Stimulated activated CD8-positive, alpha-beta memory T cell treated with anti-CD3 and anti-CD28 coated beads, Interleukin-2, amount 100 ng/mL, for 1 hour (primary cell): ENCODE results near the gene NPAS1.

Experiments
- DNase-seq, 2 donors: peaks; one replicate each; pipeline ENCODE4 v3.0.0-alpha.2; 2020; ENCODE audit warnings: low read depth in 2 of 2

The NPAS1 gene

DNA sequence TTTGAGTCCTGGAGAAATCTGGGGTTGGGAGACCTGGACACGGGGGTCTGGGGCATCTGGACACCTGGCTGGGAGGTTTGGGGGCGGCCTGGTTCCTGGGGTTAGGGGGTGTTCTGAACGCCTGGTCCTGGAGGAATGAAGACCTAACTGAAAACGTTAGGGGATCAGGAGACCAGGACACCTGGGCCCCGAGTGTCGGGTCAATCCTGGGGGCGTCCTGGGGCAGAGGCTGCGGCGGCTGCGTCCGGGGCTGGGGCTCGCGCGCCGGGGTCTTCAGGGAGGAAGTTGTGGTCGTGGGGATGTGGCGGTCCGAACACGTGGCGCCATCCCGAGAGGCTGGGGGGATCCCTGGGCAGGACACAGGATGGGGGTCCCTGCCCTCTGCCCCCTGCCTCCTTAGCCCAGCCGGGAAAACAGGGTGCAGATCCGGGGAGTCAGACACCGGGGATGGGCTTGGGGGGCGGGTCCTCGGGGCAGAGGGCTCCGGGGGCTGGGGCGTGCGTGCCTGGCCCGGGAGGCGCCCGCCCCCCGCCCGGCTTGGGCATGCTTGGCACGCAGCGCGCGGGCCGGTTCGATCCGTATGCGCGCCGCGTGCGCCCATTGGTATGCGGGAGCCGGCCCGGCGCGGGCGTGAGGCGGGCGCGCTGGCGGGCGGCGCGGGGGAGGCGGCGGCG lies 632 bp downstream of the NPAS1 start:
- no peak for DNase-seq

DNA sequence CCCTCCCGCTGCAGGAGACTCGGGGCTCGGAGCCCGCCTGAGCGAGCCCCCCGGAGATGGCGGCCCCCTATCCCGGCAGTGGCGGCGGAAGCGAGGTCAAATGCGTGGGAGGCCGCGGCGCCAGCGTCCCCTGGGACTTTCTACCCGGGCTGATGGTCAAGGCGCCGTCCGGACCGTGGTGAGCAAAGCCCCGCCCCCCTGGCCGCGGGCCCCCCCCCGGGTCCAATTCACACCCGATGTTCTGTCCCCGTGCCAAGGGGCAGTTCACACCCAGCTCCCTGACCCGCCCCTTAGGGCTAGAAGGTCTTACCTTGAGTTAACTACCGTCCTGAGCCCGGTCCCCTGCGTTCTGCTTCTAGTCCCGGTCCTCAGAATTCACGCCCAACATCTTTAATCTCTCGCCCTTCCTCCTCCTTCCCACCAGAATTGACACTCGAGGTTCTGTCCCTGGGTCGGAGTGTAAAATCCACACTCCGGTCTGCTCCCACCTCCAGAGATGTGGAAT lies 1.4 kb downstream of the NPAS1 start:
- no peak for DNase-seq

DNA sequence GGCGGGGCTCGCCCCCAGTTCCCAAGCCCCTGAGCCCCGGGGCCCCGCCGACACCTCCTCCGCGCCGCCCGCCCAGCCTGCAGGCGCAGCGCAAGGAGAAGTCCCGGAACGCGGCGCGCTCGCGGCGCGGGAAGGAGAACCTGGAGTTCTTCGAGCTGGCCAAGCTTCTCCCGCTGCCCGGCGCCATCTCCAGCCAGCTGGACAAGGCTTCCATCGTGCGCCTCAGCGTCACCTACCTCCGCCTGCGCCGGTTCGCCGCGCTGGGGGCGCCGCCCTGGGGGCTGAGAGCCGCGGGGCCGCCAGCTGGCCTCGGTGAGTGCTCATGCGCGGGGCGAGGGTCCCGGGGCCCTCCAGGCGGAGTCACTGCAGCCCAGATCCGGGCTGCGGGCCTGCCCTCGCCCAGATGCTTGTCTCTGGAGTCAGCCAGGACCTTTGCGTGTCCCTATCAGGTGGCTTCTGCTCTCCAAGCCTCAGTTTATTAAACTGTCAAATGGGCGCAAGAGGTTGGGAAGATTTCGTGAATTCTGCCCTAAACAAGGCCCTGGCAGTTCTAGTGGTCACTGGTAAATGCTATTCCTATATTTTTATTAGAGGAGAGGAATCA lies 2.0 kb downstream of the NPAS1 start:
- DNase-seq = no peak

DNA sequence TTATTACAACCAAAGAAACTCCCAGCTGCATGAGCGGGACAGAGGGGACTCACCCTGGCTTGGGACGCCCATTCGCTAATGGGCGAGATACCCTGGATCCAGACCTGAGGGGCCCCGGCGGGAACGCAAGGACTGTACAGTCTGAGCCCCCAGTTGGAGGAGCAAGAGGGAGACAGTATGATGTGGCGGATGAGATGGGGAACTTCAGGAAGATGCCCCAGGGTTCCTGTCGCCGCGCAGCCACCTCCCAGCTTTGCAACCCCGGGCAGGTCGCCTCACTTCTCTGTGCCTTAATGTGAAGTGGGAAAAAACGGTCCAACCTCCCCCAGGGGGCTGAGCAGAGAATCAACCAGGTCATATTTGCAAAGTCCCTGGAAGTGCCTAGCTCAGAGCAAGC lies 2.5 kb downstream of the NPAS1 start:
- no peak for DNase-seq

DNA sequence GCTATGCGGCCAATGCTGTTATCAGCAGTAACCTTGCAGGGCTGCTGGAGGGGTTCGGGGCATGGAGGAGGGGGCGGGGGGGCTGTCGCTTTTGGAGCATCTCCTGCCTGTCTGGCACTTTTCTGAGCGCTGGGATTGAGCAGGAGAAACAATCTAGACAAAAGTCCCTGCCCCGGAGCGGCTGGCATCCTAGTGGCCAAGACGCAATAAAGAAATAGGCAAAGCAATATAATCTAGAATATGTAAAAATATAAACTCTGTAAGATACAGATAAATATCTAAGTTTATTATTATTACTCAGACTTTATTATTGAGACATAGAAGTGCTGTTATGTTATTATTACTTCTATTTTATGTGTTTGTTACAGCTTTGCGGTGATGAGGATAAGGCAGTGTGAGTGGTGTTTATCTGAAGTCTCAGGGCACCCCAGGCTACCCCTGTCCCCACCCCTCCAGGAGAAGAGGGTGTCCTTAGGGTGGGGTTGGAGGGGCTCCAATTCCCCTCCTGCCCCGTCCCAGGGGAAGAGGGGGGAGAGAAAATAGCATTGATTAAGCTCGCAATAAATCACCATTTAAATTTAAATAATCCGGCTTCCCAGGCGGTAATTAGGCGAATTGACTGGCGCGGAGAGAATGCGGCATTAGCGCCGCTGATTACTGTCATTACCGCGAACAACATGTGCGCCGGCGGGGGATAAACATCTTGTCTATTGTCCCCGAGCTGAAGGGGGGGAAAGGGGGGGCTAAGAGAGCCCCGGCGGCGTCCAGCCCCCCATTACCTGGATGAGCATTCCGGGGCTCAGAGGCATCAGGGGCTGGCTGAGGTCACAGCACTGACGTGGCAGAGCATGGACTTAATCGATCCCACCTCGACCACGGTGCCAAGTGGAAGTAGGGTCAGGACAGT lies 3.2 kb downstream of the NPAS1 start:
- no peak for DNase-seq

DNA sequence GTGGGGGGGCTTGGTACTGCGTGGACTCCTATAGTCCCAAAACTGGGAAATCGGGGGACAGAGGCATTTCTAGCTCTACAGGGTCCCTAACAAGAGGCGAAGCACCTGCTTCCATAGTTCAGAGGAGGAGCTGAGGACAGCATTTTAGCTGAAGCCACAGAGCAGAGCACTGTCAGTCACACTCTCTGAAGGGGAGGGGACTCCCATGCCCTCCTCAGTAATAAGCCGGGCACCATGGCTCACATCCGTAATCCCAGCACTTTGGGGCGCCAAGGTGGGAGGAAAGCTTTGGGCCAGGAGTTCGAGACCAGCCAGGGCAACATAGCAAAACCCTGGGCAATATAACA lies 3.8 kb downstream of the NPAS1 start:
- DNase-seq = no peak

DNA sequence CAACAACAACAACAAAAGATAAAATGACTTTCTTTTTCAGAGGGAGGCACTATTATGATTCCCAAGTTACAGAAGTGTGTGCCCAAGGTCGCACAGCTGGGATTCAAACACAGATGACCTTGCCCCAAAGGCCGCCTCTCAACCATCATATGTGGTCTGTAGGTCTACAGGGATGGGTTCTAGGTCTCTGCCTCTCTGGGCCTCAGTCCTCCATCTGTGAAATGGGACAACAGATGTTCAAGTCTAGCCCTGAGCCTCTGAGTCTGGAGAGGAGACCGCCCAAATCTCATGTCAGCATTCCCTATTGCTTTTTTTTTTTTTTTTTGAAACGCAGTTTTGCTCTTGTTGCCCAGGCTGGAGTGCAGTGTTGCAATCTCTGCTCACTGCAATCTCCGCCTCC lies 4.9 kb downstream of the NPAS1 start:
- DNase-seq = no peak

DNA sequence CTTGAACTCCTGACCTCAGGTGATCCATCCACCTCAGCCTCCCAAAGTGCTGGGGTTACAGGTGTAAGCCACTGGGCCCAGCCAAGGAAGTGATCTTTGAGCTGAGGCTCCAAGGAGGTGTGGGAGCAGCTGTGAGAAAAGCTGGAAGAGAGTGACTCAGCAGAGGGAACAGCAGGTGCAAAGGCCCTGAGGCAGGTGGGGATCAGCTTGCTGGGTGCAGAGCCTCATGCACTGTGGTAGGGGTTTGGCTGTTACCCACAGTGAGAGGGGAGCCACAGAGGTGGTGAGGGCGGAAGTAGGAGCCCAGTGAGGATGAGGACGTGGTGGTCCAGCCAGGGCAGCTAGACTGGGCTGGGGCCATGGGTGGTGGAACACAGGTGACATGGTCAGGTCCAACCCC lies 6.5 kb downstream of the NPAS1 start:
- no peak for DNase-seq

DNA sequence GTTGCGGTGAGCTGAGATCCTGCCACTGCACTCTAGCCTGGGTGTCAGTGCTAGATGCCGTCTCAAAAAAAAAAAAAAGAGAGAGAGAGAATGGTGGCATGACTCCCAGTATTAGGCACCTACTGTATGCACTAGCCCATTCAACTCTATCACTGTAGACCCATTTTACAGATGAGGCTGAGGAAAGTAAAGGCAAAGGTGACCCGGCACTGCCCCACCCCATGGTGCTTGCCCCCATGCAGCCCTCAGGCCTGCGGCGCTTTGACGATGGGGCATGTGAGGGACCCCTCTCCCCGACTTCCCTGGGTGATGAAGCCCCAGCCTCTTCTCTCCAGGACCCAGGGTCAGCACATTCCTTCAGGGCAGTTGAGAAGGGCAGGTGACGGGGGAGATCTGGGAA lies 7.3 kb downstream of the NPAS1 start:
- DNase-seq = no peak

DNA sequence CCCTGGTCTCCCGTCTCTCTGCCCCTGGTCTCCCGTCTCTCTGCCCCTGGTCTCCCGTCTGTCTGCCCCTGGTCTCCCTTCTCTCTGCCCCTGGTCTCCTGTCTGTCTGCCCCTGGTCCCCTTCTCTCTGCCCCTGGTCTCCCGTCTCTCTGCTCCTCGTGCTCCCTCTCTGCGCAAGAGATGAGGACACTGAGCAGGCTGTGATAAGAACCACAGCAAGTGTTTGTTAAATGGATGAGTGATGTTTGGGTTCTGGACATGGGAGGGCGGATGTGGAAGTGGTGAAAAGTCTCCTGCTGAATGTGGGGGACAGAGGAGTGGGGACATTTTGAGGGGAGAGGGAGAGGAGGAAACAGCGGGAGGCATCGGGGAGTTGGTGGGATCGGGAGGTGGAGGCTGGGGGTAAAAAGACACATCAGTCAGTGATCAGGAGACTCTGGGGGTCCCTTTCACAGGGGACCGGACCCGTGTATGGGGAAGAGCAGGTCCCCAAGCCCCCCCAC lies 8.0 kb downstream of the NPAS1 start:
- DNase-seq = no peak

DNA sequence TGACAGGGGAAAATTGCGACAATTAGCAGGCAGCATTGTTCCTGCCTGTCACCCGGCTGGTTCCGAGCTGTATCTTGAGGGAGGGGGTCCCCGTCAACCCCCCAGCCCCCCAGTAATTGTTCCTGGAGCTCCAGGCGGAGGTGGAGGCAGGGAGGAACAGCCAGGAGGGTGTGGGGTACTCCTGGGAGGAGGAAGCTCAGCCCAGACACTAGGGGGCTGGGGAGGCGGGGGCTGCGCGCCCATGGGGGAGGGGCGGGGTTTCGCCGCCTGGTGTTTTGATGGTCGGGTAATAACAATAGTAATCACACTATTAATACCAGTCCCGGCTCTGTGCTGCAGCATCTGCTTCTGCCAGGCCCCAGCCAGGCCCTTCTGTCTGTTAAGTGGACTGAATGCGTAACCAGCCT lies 8.6 kb downstream of the NPAS1 start:
- no peak for DNase-seq

DNA sequence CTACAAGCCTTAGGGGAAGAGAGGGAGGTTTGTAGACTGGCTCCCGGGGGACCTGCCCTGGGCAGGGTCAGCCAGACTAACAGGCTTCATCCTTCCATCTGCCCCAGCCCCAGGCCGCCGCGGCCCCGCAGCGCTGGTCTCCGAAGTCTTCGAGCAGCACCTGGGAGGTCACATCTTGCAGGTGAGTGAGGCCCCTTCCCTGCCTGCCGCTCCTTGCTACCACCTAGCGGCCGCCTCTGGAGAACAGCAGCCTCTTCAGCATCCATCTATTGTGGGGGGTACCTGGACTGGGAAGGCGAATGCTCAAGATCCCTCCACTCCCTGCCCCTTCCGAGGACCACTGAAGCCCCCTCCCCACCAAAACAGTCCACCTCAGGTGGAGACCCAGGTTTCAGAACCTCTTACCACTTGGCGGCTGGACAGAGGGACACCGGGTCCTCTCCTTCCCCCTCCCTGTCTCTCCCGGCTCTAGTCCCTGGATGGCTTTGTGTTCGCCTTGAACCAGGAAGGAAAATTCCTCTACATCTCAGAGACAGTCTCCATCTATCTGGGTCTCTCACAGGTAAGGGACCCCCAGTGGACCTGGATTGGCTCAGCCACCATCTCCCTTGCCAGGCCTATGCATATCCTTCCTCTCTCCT lies 12.7 kb downstream of the NPAS1 start:
- DNase-seq = peak; percentile 33 to 44

DNA sequence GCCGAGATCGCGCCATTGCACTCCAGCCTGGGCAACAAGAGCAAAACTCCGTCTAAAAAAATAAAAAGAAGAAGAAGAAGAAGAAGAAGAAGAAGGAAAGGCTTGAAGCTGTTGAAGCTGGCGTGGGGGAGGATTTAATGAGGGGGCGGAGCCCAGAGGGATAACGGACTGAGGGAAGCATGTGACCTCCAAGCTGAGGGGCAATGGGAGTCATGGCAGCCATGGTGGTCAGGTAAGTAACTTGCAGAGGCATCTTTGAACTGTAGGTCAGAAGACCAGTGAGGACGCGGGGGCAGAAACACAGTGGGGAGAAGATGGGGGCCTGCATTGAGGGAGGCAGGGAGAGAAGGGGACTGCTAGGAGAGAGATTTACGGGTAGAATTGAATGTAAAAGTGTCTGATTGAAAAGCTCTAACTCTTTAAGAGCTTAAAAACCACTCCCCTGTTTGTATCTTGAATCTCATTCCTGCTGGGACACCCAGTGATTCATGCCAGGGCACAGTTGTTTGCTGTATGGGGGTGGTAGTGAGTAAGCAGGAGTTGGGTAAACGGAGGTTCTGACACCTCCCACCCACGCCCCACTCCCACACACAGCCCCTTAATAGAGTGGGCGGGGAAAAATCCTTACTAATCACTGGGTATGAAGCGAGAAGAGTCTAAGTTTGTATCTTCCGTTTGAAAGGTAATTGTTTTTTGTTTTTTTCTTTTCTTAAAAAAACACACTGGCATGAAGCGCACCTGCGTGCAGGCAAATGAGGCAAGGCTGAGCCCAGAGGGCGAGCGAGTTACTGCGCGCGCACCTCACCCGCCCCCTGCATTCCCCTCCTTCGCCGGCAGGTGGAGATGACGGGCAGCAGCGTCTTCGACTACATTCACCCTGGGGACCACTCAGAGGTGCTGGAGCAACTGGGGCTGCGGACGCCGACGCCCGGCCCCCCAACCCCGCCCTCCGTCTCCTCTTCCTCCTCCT lies 15.8 kb downstream of the NPAS1 start:
- peak; percentile 89 to 96 for DNase-seq

DNA sequence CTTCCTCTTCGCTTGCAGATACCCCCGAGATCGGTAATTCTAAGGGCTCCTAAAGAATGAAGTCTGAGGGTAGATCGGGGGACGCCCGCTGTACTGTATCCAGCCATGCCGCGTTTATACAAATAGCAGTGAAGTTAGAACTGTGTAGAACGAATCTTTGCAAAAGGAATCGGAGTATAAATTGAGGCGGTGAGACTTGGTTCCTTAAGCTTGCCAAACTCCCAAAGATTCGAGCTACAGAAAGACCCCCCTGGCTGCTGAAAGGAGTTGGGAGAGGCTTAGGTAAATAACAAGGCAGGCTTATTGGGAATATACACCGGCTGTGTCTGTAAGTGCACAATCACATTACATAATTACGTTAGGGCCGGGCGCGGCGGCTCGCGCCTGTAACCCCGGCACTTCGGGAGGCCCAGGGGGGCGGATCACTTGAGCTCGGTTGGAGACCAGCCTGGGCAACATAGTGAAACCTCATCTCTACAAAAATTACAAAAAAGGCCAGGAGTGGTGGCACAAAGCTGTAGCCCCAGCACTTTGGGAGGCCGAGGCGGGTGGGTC lies 16.5 kb downstream of the NPAS1 start:
- no peak for DNase-seq

DNA sequence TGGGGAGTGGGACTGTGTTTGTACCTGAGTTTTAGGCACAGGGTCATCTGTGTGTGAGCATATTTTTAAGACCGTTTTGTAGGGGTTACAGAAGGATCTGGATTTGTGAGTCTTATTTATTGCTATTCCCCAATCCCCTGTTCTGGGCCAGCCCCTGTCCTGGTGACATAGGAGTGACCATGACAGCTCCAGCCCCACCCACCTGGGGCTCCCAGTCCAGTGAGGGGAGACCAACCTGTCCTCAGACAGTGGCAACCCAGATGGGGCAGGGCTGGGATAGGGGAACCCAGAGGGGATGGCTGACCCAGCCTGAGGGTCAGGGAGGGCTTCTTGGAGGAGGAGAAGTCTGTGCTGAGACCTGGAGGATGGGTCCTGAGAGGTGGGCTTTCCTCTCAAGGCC lies 18.1 kb downstream of the NPAS1 start:
- no peak for DNase-seq

DNA sequence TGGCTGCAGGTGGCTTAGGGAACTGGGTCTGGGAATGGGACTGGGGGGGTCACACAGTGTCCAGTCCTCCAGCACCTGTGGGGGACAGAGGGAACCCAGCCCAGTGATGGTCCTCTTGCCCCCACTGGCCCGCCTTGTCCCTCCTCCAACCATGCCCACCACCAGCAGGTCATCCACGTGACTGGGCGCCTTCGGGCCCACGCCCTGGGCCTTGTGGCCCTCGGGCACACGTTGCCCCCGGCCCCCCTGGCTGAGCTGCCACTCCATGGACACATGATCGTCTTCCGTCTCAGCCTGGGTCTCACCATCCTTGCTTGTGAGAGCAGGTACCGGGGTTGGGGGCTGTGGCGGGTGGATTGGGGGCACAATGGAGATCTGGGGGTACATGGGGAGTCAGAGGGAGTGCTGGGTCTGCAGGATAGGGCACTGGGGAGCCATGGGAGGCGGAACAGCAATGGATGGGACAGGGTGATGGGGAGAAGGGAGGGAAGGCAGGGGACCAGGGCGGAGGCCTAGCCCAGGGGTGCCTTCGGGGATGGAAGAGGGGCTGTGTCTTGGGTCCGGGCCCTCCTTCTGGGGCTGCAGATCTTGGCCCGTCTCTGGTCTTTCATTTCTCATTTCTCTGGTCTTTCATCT lies 19.7 kb downstream of the NPAS1 start:
- no peak for DNase-seq

DNA sequence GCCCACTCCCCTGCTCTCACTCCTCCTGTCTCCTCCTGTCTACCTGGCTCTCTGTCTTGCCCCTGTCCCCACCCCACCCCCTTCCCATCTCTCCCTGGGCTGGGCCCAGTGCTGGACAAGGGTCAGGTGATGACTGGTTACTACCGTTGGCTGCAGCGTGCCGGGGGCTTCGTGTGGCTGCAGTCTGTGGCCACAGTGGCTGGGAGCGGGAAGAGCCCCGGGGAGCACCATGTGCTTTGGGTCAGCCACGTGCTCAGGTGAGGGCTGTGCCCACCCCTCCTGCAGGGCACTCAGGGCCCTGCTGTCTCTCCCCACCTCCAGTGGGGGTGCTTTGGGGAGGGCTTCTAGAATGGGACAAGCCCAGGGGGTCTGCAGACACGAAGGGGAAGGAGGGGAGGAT lies 21.2 kb downstream of the NPAS1 start:
- no peak for DNase-seq

DNA sequence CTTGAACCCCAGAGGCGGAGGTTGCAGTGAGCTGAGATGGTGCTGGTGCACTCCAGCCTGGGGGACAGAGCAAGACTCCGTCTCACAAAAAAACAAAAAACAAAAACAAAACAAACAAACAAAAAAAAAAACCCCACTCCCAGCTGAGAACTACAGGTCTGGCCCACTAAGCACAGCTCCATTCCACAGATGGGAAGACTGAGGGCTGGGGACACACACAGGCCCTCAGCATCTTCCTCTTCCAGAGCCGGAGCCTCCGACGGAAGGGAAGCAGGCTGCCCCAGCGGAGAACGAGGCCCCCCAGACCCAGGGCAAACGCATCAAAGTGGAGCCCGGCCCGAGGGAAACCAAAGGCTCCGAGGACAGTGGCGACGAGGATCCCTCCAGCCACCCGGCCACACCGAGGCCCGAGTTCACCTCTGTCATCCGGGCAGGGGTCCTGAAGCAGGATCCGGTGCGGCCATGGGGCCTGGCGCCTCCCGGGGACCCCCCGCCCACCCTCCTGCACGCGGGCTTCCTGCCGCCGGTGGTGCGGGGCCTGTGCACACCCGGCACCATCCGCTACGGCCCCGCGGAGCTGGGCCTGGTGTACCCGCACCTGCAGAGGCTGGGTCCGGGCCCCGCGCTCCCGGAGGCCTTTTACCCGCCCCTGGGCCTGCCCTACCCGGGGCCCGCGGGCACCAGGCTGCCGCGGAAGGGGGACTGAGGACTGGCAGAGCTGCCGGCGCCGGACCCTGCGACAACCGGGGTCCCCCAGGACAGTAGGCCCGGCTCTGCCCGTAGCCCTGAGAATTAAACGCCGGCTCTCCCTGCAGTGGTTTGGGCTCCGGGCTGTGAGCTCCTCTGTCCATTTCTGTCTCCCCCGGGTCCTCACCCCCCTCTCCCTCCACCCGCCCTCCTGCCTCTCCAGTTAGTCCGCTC lies 25.6 kb downstream of the NPAS1 start:
- no peak for DNase-seq

DNA sequence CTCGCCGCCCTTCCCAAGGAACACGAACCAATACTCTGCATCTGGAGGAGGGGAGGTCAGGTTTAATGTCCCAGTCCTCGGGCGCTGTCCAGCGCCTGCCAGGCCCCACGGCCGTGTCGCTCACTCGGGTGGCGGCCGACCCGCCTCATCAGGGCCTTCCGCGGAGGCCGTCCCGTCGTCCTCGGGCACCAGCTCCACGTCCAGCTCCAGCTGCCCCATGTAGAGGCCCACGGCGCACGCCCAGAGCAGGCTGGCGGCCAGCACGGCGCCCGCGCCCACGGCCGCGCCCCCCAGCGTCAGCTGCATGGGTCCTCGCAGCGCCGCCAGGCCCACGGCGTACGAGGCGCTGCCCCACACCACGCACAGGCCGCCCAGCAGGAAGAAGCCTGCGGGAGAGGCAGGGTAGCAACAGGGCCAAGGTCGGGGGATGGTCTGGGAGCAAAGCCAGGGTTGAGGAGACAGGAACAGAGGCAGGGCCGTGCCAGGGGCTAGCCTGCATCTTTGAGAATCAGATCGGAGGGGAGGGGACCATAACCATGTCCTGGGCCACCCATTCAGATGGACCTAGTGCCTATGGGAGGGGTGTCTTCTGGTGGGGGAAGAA lies 26.3 kb downstream of the NPAS1 start:
- no peak for DNase-seq
